ENCODE results near the gene NPAS2. TPM values are rescaled to one million over a fixed set of nuclear protein-coding genes. Genes with fewer than 3 reads are reported as not detected.

NPAS2 gene
- total and polyA plus RNA-seq, 7 donors, result 8.5 to 56.2 (median 17.3) TPM

DNA sequence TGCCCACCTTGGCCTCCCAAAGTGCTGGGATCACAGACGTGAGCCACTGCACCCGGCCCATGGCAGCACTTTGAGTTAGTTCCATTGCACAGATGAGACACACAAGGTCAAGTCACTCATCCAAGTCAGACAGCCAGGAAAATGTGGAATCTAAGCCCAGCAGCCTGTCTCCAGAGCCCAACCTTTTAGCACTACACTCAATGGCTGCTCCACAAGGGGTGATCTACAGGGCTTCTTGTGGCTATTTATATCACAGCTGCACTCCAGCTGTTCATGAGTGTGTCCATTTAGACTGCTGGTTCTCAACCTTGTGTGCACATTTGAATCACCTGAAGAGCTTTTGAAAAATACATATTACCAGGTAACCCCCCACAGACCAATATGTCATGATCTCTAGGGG lies 109.2 kb downstream of the NPAS2 start:
- WGBS, 3 donors, result 40 to 72% (median 43%) methylated on average over 2 of the region's 2 CpGs
- intact Hi-C loops (cut with DNase I), result no loop called here

DNA sequence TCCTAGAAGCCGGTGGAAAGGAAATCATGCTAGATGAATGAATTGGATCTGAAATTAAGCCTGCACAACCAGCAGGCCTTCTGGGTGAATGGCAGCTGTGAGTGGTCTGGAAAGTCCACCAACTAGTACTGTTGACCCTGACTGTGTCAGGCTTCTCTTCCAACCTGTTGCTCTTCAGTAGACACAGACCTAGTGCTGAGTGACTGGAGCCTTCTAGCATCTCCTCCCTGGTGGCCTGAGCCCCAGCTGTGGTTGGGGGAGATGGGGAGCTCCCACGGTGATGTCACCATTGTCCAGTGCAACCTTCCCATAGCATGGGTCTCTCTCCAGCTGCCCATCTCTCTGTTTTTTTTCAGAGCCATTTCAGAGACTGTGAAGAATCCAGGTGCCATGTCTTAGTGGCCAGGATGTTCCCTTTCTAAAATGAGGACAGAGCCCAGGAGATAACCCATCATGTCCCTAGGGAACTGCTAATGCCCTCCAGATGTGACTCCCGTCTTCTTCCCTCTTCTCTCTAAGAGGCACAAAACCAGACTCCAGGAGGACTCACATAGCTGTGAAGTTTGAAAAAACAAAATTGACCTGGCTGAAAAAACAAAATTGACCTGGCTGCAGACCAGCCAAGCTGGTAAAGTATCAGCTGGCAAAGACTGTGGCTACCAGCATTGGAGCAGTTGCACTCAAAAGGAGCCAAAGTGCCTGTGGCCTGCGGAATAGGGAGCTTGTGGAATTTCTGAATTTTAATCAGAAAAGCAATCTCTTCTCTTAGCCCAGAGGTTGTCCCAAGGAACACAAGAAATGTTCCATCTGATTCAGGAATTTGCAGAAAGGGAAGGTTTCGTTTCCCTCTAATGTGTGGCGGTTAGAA lies 114.8 kb downstream of the NPAS2 start:
- Histone ChIP-seq H3K27me3 (ENCODE audit: insufficient read depth in 3 of 3, low read length in 2 of 3) (no peaks in the 10 kb centered on the region), H3K27ac (no peak overlapping the region), H3K4me3 (no peak overlapping the region), H3K36me3 (ENCODE audit: insufficient read depth in 1 of 2, low read depth in 1 of 2) (peaks cover 0 to 25% of the 10 kb centered on the region in 2 donors), H3K4me1 (peaks cover 22% of the 10 kb centered on the region), H3K9me3 (no peaks in the 10 kb centered on the region)
- TF ChIP-seq, protein P1, sequence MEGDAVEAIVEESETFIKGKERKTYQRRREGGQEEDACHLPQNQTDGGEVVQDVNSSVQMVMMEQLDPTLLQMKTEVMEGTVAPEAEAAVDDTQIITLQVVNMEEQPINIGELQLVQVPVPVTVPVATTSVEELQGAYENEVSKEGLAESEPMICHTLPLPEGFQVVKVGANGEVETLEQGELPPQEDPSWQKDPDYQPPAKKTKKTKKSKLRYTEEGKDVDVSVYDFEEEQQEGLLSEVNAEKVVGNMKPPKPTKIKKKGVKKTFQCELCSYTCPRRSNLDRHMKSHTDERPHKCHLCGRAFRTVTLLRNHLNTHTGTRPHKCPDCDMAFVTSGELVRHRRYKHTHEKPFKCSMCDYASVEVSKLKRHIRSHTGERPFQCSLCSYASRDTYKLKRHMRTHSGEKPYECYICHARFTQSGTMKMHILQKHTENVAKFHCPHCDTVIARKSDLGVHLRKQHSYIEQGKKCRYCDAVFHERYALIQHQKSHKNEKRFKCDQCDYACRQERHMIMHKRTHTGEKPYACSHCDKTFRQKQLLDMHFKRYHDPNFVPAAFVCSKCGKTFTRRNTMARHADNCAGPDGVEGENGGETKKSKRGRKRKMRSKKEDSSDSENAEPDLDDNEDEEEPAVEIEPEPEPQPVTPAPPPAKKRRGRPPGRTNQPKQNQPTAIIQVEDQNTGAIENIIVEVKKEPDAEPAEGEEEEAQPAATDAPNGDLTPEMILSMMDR (IDR thresholded peaks at IDR 0.05), result no peak
- peak in 1 of 4 donors; percentile 33 for ATAC-seq
- intact Hi-C loops (cut with DNase I), result loop anchor here in 1 of 2 donors (5.0 kb wide), 2 partner anchors 47 to 102 kb away; no protein-coding TSS in a partner anchor
- WGBS, 3 donors, result 63 to 88% (median 64%) methylated on average over 6 of the region's 6 CpGs
- no peak for DNase-seq

More for the DNA sequence above, 109.2 kb downstream of the NPAS2 start:
- DNase-seq (no peak), ATAC-seq (peak in 2 of 4 donors; percentile 51 to 84)
- Histone ChIP-seq H3K27ac (no peak overlapping the region), H3K36me3 (ENCODE audit: insufficient read depth in 1 of 2, low read depth in 1 of 2) (peaks cover 0 to 25% of the 10 kb centered on the region in 2 donors), H3K4me3 (no peak overlapping the region), H3K27me3 (ENCODE audit: insufficient read depth in 3 of 3, low read length in 2 of 3) (no peaks in the 10 kb centered on the region), H3K9me3 (peaks cover 3% of the 10 kb centered on the region), H3K4me1 (peaks cover 14% of the 10 kb centered on the region)
- TF ChIP-seq, protein P1 (IDR thresholded peaks at IDR 0.05), result no peak

DNA sequence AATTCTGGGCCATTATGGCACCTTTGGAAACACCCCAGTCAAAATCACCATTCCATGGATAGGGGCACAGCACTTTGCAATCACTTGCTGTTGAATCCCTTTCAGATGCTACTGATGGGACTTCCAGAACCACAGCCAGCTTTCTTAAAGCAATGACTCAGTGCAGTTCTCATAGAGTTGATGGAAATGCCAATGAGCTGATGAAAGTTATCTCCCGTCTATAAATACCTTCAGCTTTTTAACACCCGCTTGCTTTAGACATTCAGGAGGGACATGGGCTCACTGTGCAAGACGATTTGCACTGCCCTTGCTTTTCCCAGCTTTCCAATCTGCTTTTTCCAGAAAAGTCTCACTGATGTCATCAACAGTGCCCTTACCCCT lies 115.4 kb downstream of the NPAS2 start:
- TF ChIP-seq, protein P1 (IDR thresholded peaks at IDR 0.05), result no peak
- Histone ChIP-seq H3K4me1 (peaks cover 22% of the 10 kb centered on the region), H3K27me3 (ENCODE audit: insufficient read depth in 3 of 3, low read length in 2 of 3) (no peaks in the 10 kb centered on the region), H3K4me3 (no peak overlapping the region), H3K9me3 (no peaks in the 10 kb centered on the region), H3K36me3 (ENCODE audit: insufficient read depth in 1 of 2, low read depth in 1 of 2) (peaks cover 0 to 25% of the 10 kb centered on the region in 2 donors), H3K27ac (peak overlapping the region; percentile 30)
- WGBS, 3 donors, result 24 to 38% (median 27%) methylated on average over 3 of the region's 3 CpGs
- DNase-seq (no peak), ATAC-seq (peak; percentile 87 to 95 (median 93))
- intact Hi-C loops (cut with DNase I), result loop anchor here in 1 of 2 donors (5.0 kb wide), 1 partner anchor 103 kb away; no protein-coding TSS in a partner anchor

DNA sequence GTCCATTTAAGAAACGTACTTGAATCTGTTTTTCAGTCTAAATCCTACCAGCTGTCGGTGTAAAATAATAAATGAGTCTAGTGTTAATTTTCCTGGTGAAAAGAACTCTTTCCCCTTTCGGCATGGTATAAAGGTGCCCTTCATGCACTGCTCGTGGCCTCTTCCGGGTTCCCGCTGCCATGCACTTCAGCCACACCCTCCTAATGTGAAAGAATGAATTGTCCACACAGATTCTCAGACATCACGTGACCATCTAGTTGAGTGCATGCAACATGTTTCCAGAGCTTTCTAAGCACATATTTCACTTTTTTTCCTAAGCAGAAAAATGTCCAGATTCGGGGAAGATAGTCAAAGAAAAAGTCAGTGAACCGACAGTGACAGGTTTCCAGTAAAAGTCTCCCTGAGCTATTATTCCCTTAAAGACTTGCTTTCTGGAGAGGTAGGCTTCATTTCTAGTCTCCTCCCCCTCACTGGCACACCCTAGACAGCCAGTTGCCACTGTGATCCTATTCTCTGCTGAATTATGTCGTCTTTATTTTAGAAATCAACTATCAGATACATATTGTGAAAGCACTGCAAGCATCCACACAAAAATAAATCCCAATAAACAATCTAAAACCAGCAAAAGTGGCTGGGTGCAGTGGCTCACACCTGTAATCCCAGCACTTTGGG lies 116.3 kb downstream of the NPAS2 start:
- H3K36me3 ChIP-seq (ENCODE audit: insufficient read depth in 1 of 2, low read depth in 1 of 2), result peaks cover 0 to 25% of the 10 kb centered on the region in 2 donors
- whole genome bisulfite sequencing, 3 donors, result 57 to 77% (median 59%) methylated on average over 10 of the region's 10 CpGs
- DNase-seq, result no peak
- peaks cover 22% of the 10 kb centered on the region for H3K4me1 ChIP-seq
- H3K27ac ChIP-seq, result peak overlapping the region; percentile 30
- H3K27me3 ChIP-seq (ENCODE audit: insufficient read depth in 3 of 3, low read length in 2 of 3), result no peaks in the 10 kb centered on the region
- no peak overlapping the region for H3K4me3 ChIP-seq
- TF ChIP-seq, protein P1 (IDR thresholded peaks at IDR 0.05), result no peak
- no peak for ATAC-seq
- no peaks in the 10 kb centered on the region for H3K9me3 ChIP-seq
- intact Hi-C loops (cut with DNase I), result loop anchor here in 1 of 2 donors (5.0 kb wide), 1 partner anchor 104 kb away; no protein-coding TSS in a partner anchor
